HPDE6-E6E7 (cell line): Measurements from ENCODE around the gene AHDC1.
A peak's percentile ranks its signal among the peaks of the same experiment; 100 is the strongest.

Experiments used
- DNase-seq: peaks from one replicate; pipeline ENCODE4 v3.0.0; 2011; ENCODE audit warnings: missing footprints; ENCODE audit errors: extremely low spot score

The AHDC1 gene

GRCh38 chr1:27576806-27577227 lies 27.1 kb downstream of the AHDC1 start:
- no peak for DNase-seq

DNA sequence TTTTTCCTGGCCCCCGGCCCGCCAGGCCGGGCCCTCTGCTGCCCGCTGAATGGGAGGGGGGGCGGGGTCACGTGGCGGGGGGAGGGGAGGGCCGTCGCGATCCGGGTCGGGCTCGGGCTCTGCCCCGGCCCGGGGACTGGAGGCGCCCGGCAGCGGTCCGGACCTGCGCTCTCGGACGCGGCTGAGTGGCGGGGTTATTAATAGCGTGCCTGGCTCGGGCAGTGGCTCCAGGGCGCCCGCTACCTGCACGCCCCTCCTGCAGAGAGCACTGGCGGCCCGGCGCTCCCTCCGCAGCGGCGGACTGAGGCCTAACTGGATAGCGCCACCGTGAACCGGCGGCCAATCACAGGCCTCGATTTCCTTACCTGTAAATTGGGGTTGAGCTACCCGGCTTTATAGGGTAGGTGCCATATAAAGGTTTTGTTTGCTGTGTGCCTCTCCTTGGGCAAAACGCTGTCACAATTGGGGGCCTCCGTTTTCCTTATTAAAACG lies 28.1 kb downstream of the AHDC1 start:
- DNase-seq = no peak

DNA sequence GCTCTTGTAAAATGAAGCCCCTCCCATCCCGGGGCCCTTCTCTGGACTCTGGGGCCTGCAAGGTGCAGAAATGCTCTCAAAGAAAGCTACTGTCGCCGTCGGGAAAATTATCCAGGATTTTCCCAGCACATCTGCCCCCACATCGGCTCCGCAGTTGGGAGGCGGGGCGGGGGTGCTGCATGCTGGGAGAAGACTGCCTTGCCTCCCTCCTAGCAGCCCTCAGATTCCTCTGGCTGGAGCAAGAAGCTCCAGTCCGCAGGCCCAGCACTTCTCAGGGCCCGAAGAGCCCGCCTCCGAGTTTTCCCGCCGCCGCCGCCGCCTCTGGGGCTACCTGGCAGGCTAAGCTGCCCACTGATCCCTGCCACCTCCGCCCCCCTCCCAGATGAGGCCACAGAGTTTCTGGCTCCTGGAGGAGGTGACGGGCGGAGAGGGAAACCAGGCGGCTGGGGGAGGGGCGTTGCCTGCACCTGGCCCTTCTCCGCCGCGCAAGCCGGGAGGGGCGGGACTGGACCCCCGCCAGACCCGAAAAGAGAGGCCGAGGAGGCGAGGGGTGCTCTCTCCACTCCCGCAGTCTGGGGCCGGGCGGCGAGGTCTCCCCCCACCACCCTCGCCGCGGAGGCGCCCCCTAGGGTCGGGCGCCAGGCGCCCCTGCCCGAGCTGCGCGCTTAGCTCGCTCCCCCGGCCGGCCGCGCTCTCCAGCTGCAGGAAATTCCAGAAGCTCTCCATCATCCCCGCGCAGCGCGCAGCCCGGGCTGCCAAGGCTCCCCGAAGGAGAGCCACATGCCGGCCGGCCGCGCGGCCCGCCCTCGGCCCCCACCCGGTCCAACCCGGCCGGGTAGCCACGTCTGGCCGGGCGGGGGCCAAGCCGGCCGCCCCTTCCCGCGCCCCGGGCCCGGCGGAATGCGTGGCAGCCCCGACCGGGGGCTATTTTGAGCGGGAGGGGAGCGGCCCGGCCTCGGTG lies 28.8 kb downstream of the AHDC1 start:
- DNase-seq = no peak

DNA sequence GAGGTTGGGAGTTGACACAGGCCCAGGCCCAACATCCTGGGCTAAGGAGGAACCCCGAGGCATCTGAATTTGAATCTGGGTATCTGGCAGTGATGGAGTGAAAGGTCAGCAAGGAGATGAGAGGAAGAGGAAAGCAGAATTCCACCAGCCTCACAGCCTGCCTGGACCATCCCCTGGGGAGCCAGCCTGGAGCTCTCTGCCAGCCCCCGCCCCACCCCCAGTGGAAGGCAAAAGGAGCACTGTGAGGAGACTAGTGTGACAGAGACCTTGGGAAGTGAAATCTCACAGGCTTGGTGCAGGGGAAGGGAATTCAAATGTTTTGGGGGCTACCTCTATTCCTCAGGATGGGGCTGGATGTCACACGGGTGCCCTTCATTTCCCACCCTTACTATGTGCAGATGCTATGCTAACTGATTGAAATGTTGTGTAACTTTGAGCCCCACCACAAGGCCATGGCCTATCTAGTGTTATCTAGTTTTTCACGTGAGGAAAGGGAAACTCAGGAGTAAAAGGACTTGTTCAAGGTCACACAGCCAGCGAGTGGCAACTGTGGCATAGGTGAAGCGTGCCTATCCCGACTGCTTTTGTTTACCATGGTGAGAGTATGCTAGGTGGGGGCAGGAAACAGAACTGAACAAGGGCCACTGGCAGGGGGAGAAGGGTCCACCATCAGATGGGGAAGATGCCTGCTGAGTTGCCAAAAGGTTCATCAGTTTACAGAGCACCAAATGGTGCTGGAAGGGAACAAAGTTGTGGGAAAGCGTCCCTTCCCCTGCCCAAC lies 29.8 kb downstream of the AHDC1 start:
- DNase-seq = no peak

DNA sequence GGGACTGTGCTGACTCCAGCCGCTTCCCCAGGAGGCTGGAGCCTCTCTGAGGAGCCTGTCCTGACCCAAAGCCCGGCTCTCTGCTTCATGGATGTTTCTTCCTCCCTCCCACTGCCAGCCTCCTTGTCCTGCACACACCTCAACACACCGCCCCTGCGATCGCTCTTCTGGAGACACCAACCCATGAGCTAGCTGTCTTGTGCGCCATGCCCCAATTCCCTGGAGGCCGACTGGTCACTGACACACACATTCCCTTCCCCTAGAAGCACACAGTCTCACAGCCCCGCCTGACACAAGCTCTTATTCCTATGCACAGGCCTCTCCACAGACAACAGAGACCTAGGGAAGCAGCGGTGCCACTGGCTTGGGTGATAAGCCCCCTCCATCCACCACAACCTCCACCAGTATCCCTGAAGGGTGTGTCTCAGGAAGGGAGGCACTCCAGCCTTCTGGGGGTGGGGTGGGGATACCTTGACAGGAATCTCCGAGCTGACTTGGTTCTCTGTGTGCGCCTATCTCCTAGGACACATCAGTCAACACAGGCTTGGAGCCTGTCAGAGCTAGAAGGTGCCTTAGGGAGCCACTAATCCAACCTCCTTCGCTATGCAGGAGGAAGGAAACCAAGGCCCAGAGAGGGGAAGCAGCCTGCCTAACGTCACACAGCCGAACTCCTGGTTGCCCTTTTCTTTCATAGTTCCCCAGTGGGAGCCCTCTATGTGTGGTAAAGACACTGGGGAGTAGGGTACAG lies 31.1 kb downstream of the AHDC1 start:
- no peak for DNase-seq

- DNase-seq = no peak
Measured at GRCh38 chr1:27572019-27572678, 31.8 kb downstream of the AHDC1 start.

DNA sequence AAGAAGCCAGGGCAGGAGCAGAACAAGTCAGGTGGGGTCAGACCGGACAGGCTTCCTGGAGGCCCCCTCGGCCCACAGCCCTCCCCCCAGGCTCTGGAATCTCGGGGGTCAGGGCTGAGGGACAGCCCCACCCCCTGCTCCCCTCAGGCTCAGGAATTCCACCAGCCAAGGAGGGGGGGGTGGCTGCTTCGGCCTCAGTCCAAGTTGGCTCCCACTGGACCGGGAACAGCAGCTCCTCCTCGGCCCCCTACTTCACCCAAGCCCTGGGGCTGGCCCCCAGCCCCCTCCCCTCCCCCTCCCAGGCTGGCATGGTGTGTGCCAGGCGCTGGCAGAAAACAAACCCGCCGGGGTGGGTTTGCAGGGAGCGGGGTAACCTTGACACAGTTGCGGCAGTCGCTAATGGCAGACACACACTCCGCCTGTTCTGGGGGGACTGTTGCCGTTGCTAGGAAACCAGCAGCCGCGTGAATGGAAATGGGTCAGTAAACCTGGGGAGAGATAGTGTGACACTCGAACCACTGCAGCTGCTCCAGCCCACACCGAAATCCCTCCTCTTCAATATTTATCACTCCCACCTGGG lies 32.4 kb downstream of the AHDC1 start:
- no peak for DNase-seq

GRCh38 chr1:27570784-27571183 lies 33.2 kb downstream of the AHDC1 start:
- no peak for DNase-seq

DNA sequence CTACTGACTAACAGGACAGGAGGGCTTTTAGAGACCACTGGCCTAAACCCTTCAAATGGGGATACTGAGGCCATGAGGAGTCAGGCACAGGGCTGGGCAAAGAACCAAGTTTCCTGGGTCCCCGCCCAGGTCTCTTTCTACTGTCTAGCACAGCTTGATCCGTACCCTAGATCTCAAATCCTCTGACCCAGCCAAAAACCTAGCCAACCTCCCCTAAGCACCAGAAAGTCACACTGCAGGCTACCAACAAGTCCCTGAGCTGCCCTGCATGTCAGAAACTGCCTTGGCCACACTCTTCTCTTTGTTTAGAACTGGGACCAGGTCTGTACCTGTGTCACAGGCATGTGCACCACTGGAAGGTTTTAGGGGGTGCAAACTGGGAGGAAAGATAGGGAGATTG lies 33.6 kb downstream of the AHDC1 start:
- DNase-seq = no peak

GRCh38 chr1:27569506-27570291 lies 34.2 kb downstream of the AHDC1 start:
- DNase-seq = no peak

DNA sequence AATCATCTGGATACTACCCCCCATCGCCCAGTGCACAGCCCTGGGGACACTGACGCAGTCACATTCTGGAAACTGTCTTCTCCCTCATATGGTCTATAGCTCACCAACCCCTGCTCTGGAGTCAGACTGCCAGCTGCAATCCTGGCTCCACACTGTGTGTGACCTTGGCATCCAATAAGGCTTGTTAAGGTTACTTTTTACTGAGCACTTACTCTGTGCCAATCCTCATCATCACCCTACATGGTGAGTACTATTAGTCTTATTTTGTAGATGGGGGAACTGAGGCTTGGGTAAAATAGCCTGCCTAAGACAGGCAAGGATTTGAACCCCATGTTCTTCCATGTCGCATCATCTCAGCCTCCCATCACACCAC lies 34.9 kb downstream of the AHDC1 start:
- DNase-seq = no peak

DNA sequence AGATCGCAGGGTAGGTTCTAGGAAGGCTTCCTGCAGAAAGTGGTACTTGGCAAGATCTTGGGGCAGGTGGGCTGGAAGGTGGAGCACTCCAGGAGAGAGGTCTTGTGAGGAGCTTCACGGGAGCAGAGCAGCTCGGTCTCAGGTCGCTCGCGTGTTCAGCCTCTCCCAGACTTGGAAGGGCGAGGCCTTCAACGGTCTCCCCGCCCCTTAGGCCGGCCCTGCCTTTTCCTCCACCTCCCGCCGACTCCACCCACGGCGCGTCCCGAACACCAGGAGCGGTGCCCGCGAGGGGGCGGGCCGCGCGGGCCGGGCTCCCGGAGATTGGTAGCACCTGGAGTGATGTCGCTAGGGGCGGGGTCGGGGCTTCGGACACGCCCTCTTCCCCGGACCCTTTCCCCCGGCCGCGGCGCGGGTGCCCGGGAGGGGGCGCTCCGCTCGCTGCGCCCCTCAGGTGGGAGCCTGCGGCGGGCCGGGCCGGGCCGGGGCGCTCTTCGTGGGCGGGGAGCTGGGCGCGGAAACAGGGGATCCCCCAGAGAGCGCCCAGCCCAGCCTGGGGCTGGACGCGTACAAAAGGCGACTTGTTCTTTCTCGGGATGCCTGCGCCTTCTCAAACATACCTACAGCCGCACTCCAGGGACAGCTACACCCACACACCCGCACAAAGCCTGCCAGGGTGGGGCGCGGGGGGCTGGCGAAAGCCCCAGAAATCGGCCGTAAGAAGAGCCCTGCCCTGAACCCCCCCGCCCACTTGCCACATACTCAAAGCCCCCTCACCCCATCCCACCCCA lies 35.5 kb downstream of the AHDC1 start:
- peak; percentile 93 for DNase-seq

- DNase-seq = no peak
Measured at GRCh38 chr1:27567971-27568299, 36.0 kb downstream of the AHDC1 start.

DNA sequence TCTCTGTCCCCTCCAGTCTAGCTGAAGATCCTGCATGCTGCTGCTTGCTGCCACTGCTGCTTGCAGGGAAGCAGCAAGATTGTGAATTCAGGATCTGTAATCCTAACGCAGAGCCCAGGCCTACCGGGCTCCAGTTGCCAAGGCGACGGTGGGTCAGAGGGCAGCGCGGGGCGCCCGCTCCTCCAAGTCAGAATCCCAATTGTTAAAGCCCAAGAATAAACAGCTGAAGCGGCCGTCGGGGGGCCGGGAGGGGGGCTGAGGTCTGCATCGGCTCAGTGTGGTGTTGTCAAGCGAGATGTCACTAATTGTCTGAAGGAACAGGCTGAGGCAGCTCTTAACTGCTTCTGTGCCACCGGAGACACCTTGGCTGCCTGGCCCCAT lies 36.8 kb downstream of the AHDC1 start:
- no peak for DNase-seq

- DNase-seq = no peak
Measured at GRCh38 chr1:27566462-27567145, 37.3 kb downstream of the AHDC1 start.

GRCh38 chr1:27564710-27565649 lies 39.0 kb downstream of the AHDC1 start:
- no peak for DNase-seq

DNA sequence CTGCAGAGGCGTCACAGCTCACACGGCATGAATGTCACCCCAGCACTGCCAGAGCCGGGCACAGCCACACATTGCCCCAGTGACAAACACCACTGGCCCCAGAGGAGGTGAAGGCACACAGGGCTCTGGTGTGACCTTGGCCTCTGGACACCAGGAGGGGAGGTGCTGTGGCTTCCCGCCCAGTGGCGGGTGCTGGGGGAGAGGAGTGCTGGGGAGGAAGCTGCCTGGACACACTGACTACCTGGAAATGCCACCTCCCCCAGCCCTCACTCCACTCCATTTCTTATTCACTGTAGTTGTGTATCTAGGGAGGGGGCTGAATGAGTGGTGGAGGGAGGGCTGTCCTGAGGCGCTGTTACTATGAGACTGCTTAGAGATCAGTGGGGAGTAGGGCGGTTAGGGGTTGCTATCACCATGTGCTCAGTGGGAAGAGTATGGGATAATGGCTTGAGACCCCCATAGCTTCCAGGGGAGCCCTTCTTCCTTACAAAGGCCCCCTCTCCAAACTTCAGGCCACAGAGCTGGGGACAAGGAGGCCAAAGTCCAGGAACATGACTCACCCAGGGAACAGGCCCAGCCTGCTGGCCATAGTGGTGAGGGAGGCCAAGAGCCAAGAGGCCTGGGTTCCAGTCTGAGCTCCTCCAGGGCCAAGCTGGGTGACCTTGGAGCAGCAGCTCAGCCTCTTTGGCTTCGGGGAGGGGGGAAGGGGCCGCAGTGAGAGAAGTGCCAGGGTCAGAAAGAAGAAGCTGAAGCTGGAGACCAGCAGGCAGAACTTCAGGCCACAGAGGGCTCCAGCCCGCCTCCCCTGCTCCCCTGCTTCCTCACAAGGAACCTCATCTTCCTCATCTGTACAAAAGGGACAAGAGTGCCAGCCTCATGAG lies 40.1 kb downstream of the AHDC1 start:
- no peak for DNase-seq
